Smooth muscle cell (in vitro differentiated cells): Measurements from ENCODE around the gene RYR3. TPM values are rescaled to one million over a fixed set of nuclear protein-coding genes. Genes with fewer than 3 reads are reported as not detected.

Experiments
- DNase-seq: peaks from one replicate; lab custom pipeline; 2025; ENCODE audit not compliant: unreplicated experiment; lab: John Stamatoyannopoulos, UW
- H2AFZ ChIP-seq: fragments of 200-600 bp; sonication (generic); 2 replicates; pipeline ENCODE4 v1.6.0; 2016; ENCODE audit warnings: antibody characterized with exemption, low read depth, mild to moderate bottlenecking
- H3F3A ChIP-seq: fragments of 200-600 bp; sonication (generic); 2 replicates; pipeline ENCODE4 v1.6.0; 2017; ENCODE audit warnings: antibody characterized with exemption, low read depth
- H3K27ac ChIP-seq: fragments of 200-600 bp; sonication (generic); 2 replicates; pipeline ENCODE4 v1.5.1; 2016; ENCODE audit warnings: low read depth, mild to moderate bottlenecking
- H3K27me3 ChIP-seq: fragments of 200-600 bp; sonication (generic); 2 replicates; pipeline ENCODE4 v1.6.1; 2016; ENCODE audit warnings: low read depth, mild to moderate bottlenecking
- H3K36me3 ChIP-seq: fragments of 200-600 bp; sonication (generic); 2 replicates; pipeline ENCODE4 v1.5.1; 2016; ENCODE audit warnings: low read depth
- H3K4me1 ChIP-seq: fragments of 200-600 bp; sonication (generic); 2 replicates; pipeline ENCODE4 v1.5.1; 2016; ENCODE audit warnings: low read depth
- H3K4me2 ChIP-seq: fragments of 200-600 bp; sonication (generic); 2 replicates; pipeline ENCODE4 v1.6.0; 2016; ENCODE audit warnings: mild to moderate bottlenecking
- H3K4me3 ChIP-seq: fragments of 200-600 bp; sonication (generic); 2 replicates; pipeline ENCODE4 v1.5.1; 2016; ENCODE audit warnings: mild to moderate bottlenecking
- H3K79me2 ChIP-seq: fragments of 200-600 bp; sonication (generic); 2 replicates; pipeline ENCODE4 v1.6.0; 2016; ENCODE audit warnings: low read depth, mild to moderate bottlenecking
- H3K9ac ChIP-seq: fragments of 200-600 bp; sonication (generic); 2 replicates; pipeline ENCODE4 v1.6.0; 2016; ENCODE audit warnings: low read depth
- H3K9me3 ChIP-seq: fragments of 200-600 bp; sonication (generic); replicated peaks from 2 replicates; pipeline ENCODE4 v1.5.1; 2016; ENCODE audit warnings: low read depth
- H4K20me1 ChIP-seq: fragments of 200-600 bp; sonication (generic); 2 replicates; pipeline ENCODE4 v1.6.0; 2016; ENCODE audit warnings: low read depth
- CTCF ChIP-seq: fragments of 200-600 bp; sonication (generic); IDR thresholded peaks from 2 replicates; pipeline ENCODE4 v1.5.1; 2017; ENCODE audit warnings: borderline replicate concordance, mild to moderate bottlenecking, antibody characterized with exemption; ENCODE audit not compliant: insufficient read depth, poor library complexity, severe bottlenecking
- WGBS: methylation state at CpG from one replicate; pipeline ENCODE4 v1.1.7; 2016; ENCODE audit warnings: low lambda C conversion rate; 5-methylcytosine and 5-hydroxymethylcytosine counted together
- polyA plus RNA-seq: library from polyadenylated mRNA; unstranded; fragments of >200 nt; fragmentation: Nextera tagmentation; extraction: Ambion mirVana; gene quantifications from 2 replicates; pipeline ENCODE4 v1.2.1, GENCODE V29; 2016
- total RNA-seq: library from RNA; depleted of rRNA; stranded (reverse); fragments of >200 nt; gene quantifications from 2 replicates; pipeline ENCODE4 v1.2.3, GENCODE V29; 2014

RYR3 gene
- total and polyA plus RNA-seq, 2 experiments from 2014 or later: 0.23 to 6.2 TPM

GRCh38 chr15:33445984-33446383 is 135.2 kb downstream of the RYR3 start:
- Histone ChIP-seq H3K27ac (no peak overlapping the region), H3K4me2 (no peak overlapping the region), H3K27me3 (no peaks in the 10 kb centered on the region), H3K4me3 (no peak overlapping the region), H3K9me3 (no peaks in the 10 kb centered on the region), H3K36me3 (no peaks in the 10 kb centered on the region), H4K20me1 (no peaks in the 10 kb centered on the region), H3K79me2 (no peaks in the 10 kb centered on the region), H3K9ac (no peak overlapping the region), H2AFZ (no peak overlapping the region), H3F3A (no peaks in the 10 kb centered on the region), H3K4me1 (no peaks in the 10 kb centered on the region)
- 94% methylated on average over 4 of the region's 4 CpGs for WGBS
- no peak for DNase-seq
- no peak for TF ChIP-seq CTCF

GRCh38 chr15:33448151-33448550 is 137.4 kb downstream of the RYR3 start:
- H2AFZ ChIP-seq: no peak overlapping the region
- TF ChIP-seq CTCF: no peak
- no peak overlapping the region for H3K4me2 ChIP-seq
- WGBS: 45% methylated on average over 4 of the region's 4 CpGs
- no peaks in the 10 kb centered on the region for H3K4me1 ChIP-seq
- H3K36me3 ChIP-seq: no peaks in the 10 kb centered on the region
- no peaks in the 10 kb centered on the region for H3K9me3 ChIP-seq
- no peaks in the 10 kb centered on the region for H3F3A ChIP-seq
- H3K9ac ChIP-seq: peak overlapping the region; percentile 45
- no peaks in the 10 kb centered on the region for H3K27me3 ChIP-seq
- no peak overlapping the region for H3K4me3 ChIP-seq
- peak overlapping the region; percentile 84 for H3K27ac ChIP-seq
- no peaks in the 10 kb centered on the region for H4K20me1 ChIP-seq
- no peaks in the 10 kb centered on the region for H3K79me2 ChIP-seq
- DNase-seq: no peak

- no peaks in the 10 kb centered on the region for H4K20me1 ChIP-seq
- H3K4me2 ChIP-seq: no peak overlapping the region
- H3K79me2 ChIP-seq: no peaks in the 10 kb centered on the region
- no peak overlapping the region for H3K9ac ChIP-seq
- 83% methylated on average over 9 of the region's 9 CpGs for WGBS
- no peak for DNase-seq
- peak overlapping the region; percentile 84 for H3K27ac ChIP-seq
- H3K4me1 ChIP-seq: no peaks in the 10 kb centered on the region
- H3K27me3 ChIP-seq: no peaks in the 10 kb centered on the region
- no peaks in the 10 kb centered on the region for H3K9me3 ChIP-seq
- H3K36me3 ChIP-seq: no peaks in the 10 kb centered on the region
- H3F3A ChIP-seq: no peaks in the 10 kb centered on the region
- no peak overlapping the region for H3K4me3 ChIP-seq
- no peak overlapping the region for H2AFZ ChIP-seq
- TF ChIP-seq CTCF: no peak
Measured at GRCh38 chr15:33448961-33449606, 138.3 kb downstream of the RYR3 start.

GRCh38 chr15:33449810-33450209 is 139.0 kb downstream of the RYR3 start:
- TF ChIP-seq CTCF: no peak
- Histone ChIP-seq H3K4me3 (no peak overlapping the region), H3K27me3 (no peaks in the 10 kb centered on the region), H3F3A (no peaks in the 10 kb centered on the region), H2AFZ (no peak overlapping the region), H3K4me2 (no peak overlapping the region), H3K36me3 (no peaks in the 10 kb centered on the region), H3K4me1 (no peaks in the 10 kb centered on the region), H4K20me1 (no peaks in the 10 kb centered on the region), H3K9ac (no peak overlapping the region), H3K9me3 (no peaks in the 10 kb centered on the region), H3K27ac (peak overlapping the region; percentile 84), H3K79me2 (no peaks in the 10 kb centered on the region)
- 35% methylated on average over 3 of the region's 3 CpGs for WGBS
- DNase-seq: no peak
